HG02798 (cell line): Measurements from ENCODE around the gene TNFRSF17.

Experiments used
- ATAC-seq: cut with Tn5 transposase; IDR thresholded peaks from one replicate; pipeline ENCODE4 v1.9.1; 2021; ENCODE audit warnings: mild to moderate bottlenecking; ENCODE audit not compliant: unreplicated experiment, poor library complexity

TNFRSF17 gene

GRCh38 chr16:11996433-11997330 lies 31.7 kb downstream of the TNFRSF17 start:
- ATAC-seq: no peak

GRCh38 chr16:12000032-12000431 lies 35.0 kb downstream of the TNFRSF17 start:
- ATAC-seq: no peak

GRCh38 chr16:12002447-12003006 lies 37.5 kb downstream of the TNFRSF17 start:
- ATAC-seq: no peak

DNA sequence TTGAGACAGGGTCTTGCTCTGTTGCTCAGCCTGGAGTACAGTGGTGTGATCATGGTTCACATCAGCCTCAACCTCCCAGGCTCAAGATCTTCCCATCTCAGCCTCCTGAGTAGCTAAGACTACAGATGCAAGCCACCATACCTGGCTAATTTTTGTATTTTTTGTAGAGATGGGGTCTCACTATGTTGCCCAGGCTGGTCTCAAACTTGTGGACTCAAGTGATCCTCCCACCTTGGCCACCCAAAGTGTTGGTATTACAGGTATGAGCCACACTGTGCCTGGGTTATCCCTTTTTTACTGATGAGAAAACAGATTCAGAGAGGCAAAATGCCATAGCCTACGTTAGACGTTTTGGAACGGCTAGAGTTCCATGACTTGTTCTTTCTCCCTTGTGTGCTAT lies 41.6 kb downstream of the TNFRSF17 start:
- no peak for ATAC-seq

GRCh38 chr16:12009462-12009861 lies 44.5 kb downstream of the TNFRSF17 start:
- ATAC-seq: no peak

GRCh38 chr16:12009922-12010321 lies 44.9 kb downstream of the TNFRSF17 start:
- no peak for ATAC-seq

DNA sequence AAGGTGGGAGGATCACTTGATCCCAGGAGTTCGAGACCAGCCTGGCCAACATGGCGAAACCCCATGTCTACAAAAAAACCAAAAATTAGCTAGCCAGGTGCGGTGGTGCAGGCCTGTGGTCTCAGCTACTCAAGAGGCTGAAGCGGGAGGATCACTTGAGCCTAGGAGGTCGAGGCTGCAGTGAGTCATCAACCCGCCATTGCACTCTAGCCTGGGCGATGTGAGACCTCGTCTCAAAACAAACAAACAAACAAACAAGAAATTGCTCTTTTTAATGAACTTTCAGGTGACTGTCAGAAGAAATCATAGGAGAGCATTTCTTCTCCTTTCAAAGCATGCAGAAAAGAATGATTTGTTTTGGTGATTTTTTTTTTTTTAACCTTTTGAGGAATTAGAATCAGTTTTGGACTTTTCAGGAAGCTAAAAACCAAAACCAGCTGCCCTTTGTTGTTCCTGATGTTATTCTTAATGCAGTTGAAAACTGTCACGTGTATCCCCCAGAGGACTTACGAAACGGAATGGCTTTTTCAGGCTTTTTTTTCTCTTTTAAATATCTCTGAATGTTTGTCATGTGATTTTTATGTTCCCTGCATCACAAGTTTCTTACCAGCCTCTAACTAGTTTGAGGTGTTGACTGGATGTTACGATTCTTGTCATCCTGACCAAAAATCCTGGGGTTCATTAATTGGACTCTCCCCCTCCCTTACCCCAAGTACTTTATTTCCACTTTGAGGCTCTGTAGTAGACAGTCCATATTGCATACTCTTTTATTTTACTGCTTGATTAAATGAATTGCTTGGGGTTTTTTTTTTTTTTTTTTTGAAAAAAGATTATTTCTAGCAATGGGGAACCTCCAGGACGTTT lies 45.6 kb downstream of the TNFRSF17 start:
- no peak for ATAC-seq

DNA sequence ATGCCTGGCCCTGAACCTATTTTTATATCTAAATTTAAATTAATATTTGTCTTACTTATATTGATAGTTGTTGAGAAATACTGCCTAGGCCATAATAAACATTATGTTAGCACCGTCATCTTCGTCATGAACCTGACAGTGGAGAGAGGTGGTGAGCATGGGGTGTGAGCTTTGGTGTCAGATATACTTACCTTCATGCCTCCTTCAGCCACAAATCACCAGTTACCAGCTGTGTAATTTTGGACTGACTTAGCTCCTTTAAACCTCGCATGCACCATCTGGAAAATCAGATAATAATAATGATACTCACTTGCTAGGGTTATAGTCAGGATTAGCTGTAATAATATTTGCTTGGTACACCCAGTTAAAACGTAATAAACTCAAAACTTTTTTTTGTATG lies 46.6 kb downstream of the TNFRSF17 start:
- ATAC-seq: no peak

DNA sequence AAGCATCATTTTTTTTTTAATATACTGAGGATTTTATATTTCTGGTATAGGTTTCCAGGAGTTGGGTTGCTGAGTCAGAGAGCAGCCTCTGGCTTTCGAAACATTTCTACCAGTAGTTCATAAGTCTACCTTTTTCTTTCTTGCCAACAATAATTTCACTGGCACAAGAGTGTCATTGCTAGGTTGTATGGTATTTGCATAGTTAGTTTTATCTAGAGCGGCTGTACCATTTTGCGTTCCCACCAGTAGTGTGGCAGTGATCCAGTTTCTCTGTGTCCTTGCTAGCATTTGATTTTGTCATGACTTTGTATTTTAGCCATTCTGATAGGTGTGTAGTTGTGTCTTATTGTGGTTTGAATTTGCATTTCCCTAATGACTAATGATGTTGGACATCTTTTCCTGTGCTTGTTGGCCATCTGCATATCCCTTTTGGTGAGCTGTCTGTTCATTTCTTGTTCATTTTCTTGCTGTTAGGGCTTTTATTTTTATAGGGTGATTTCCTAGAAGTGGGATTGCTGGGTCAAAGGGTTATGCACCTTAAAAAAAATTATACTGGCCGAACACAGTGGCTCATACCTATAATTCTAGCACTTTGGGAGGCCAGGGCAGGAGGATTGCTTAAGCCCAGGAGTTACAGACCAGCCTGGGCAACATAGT lies 51.4 kb downstream of the TNFRSF17 start:
- no peak for ATAC-seq

DNA sequence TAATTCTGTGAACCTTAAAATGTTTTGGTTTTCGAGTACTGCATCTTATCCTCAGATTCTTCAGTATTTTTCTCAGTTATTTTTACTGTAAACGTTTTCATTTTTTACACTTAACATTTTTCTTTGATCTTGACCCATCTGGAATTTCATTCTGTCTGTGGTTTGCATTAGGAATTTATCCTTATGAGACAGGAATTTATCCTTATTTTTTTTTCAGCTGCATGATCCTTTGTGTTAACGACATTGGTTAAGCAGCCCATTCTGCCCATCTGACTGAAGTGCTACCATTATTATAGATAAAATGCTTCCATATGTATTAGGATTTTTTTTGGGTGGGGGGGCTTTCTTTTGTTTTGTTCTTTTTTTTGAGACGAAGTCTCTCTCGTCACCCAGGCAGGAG lies 52.5 kb downstream of the TNFRSF17 start:
- ATAC-seq: no peak
